H54 (cell line): Measurements from ENCODE around the gene STK32B.
"Not testable (repeated sequence)": the region's sequence is repeated elsewhere in the genome, so short reads cannot be mapped to it uniquely, and the experiment has no call there.

ENCODE experiments used
- DNase-seq: peaks from one replicate; pipeline ENCODE4 v3.0.0; 2011; ENCODE audit warnings: low spot score, mixed read lengths; ENCODE audit not compliant: insufficient read length
- FAIRE-seq: peaks from 3 replicates; lab custom pipeline; 2011; peaks lifted over from hg19 to GRCh38; lab: Jason Lieb, UNC
- POLR2A ChIP-seq: IDR thresholded peaks from 2 replicates; pipeline ENCODE4 v1.6.1; 2011; ENCODE audit warnings: low read depth, mild to moderate bottlenecking, low read length

STK32B gene

DNA sequence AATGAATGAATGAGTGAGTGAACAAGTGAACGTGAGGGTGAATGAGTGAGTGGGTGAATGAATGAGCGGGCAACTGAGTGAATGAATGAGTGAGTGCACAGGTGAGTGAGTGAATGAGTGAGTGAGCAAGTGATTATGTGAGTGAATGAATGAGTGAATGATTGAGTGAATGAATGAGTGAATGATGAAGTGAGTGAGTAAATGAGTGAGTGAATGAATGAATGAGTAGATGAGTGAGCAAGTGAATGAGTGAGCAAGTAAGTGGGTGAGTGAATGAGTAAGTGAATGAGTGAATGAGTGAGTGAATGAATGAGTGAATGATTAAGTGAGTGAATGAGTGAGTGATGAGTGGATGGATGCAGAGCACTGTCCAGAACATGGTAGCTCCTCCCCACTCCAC lies 205.8 kb downstream of the STK32B start:
- no peak for TF ChIP-seq POLR2A
- no peak for FAIRE-seq
- no peak for DNase-seq

DNA sequence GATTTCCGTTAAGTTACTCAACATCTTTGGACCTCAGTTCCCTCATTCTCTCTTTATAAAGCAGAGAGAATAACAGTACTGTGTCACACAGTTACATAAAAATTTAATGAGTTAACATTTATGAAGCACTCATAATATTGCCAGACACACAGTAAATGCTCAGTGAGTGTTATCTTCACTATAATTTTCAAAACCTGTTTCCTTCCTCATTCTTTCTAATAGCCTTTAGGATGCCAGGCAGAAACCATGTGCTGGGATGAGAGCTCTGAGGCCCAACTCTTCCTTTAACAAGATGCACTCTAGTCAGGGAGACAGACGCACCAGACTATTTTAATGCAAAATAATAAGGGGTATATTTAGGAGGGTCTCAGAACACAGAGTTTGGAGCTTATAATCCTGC lies 208.2 kb downstream of the STK32B start:
- DNase-seq (no peak), FAIRE-seq (no peak)
- TF ChIP-seq POLR2A, result no peak

DNA sequence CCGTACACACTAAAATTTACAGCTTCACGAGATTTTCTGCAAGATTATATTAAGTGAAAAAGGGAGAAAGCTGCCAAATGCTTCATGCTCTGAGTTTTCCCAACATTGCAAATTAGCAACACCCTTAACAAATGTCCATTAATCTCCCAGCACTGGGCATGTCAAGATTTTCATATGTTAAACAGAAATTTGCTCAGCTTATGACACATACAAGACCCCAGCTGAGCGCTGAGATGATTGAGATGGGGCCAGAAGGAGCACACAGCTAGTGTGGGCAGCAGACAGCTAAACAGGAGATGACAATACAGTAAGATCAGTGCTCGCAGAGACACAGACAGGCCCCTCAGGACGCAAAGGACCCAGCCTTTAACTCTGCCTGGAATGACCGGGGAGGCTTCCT lies 208.8 kb downstream of the STK32B start:
- DNase-seq (no peak), FAIRE-seq (no peak)
- TF ChIP-seq POLR2A, result no peak

GRCh38 chr4:5261866-5262265 lies 210.6 kb downstream of the STK32B start:
- no peak for DNase-seq
- FAIRE-seq, result no peak
- TF ChIP-seq POLR2A, result no peak

DNA sequence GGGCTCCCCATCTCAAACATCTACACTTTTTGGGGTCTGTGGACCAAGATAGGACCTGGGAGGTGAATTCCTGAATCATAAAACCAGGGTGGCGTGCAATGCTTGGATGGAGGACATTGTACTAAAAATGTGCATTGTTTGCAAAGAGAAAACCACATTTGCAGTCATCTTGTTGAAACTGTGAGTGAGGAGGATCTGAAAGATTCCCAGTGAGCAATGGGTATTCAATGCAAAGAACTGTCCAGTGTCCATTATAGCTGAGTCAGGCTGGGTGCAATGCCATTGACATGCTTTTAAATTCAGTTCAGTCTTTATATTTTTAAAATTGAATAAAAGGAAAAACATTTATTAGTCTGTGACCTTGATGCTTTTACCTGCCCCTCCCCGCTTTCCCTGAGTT lies 215.7 kb downstream of the STK32B start:
- no peak for FAIRE-seq
- no peak for DNase-seq
- no peak for TF ChIP-seq POLR2A

DNA sequence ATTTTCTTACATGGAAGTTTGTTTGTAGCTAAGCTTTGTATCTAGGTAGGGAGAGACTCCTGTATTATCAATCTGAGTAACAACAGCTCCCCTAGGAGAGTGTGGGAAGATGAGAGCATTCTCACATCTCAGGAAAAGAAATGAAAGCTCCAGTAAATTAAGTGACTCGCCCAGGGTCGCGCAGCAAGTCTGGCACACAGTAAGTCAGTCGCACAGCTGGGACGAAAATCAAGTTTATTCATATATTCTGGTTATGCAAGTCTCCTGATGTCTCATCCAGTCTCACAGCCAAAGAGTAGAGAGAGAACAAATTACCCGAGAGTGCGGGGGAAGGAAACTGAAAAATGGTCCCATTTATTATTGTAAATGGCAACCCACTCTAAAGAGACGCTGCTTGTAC lies 216.1 kb downstream of the STK32B start:
- FAIRE-seq, result no peak

DNA sequence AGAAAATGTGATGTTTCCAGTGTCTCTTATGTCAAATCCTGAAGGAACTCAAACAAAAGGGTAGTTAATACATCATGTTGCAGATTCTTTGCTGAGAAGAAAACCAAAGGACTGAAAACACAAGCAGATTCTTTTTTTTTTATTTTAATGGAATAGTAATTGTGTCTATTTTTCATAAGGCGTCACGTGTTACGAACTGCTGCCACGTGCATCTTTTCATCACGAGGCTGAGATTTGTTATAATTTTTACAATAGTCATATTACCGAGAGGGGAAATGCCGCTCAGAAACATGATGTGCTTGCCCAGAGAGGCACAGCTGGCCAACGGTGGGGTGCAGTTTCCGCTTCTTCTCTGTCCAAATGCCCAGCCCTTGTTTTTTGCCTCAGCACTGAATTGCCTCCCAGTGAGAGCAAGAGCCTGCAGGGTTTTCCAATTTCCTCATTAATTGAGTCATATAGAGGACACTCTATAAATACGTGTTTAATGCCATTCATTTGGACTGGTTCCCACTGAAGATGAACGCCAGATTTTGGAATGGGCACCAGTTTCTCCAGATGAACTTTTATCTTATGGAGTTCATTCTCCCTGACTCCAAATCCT lies 225.3 kb downstream of the STK32B start:
- TF ChIP-seq POLR2A, result no peak
- FAIRE-seq (no peak), DNase-seq (no peak)

More for the DNA sequence above, 216.1 kb downstream of the STK32B start:
- DNase-seq, result no peak
- TF ChIP-seq POLR2A, result no peak

- DNase-seq, result no peak
- TF ChIP-seq POLR2A, result no peak
- FAIRE-seq, result no peak
These were observed 225.8 kb downstream of the STK32B start for GRCh38 chr4:5277079-5277478.

DNA sequence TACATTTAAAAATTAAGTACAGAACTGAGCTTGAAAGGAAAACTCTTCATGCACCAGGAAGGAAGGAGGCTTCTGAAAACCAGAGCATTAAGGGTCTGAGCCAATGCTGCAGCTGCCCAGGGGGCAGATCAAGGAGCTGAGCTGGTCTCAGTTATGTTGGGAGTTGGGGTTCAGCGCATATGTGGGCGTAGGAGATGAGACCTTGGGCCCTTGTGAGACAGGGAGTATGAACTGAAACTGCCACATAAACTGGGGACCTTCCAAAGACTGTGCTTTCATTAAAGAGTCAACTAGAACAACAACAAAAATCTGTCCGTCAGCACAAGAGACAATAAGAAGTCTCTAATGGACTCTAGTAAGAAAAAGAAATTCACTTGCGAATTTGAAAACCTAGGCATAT lies 226.9 kb downstream of the STK32B start:
- DNase-seq, result no peak
- no peak for TF ChIP-seq POLR2A
- FAIRE-seq, result no peak

DNA sequence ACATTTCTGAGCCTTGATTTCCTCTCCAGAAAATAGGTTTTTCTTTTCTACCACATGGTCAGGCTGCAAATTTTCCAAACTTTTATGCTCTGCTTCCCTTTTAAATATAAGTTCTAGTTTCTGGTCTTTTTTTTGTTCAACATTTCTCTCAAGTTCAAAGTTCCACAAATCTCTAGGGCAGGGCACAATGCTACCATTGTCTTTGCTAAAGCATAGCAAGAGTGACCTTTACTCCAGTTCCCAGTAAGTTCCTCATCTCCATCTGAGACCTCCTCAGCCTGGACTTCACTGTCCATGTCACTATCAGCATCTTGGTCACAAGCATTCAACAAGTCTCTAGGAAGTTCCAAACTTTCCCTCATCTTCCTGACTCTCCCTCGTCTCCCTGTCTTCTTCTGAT lies 228.8 kb downstream of the STK32B start:
- not testable (repeated sequence) for DNase-seq, FAIRE-seq

DNA sequence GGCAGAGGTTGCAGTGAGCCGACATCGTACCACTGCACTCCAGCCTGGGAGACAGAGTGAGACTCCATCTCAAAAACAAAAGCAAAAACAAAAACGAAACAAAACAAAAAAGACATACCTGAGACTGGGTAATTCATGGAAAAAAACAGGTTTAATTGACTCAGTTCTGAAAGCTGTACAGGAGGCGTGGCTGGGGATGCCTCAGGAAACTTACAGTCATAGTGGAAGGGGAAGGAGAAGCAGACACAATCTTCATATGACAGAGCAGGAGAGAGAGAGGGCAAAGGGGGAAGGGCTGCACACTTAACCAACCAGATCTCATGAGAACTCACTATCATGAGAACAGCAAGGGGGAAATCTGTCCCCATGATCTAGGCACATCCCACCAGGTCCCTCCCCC lies 229.5 kb downstream of the STK32B start:
- DNase-seq, result no peak
- TF ChIP-seq POLR2A, result no peak
- FAIRE-seq, result no peak

GRCh38 chr4:5283837-5284236 lies 232.6 kb downstream of the STK32B start:
- FAIRE-seq (no peak), DNase-seq (no peak)
- no peak for TF ChIP-seq POLR2A

GRCh38 chr4:5284517-5284916 lies 233.2 kb downstream of the STK32B start:
- no peak for TF ChIP-seq POLR2A
- FAIRE-seq, result no peak

GRCh38 chr4:5292101-5292500 lies 240.8 kb downstream of the STK32B start:
- DNase-seq (no peak), FAIRE-seq (no peak)
- no peak for TF ChIP-seq POLR2A

More at GRCh38 chr4:5284517-5284916, 233.2 kb downstream of the STK32B start:
- DNase-seq, result no peak

- FAIRE-seq, result not testable (repeated sequence)
These were observed 246.9 kb downstream of the STK32B start for GRCh38 chr4:5298000-5298787.

More at GRCh38 chr4:5298000-5298787, 246.9 kb downstream of the STK32B start:
- DNase-seq, result not testable (repeated sequence)
